HL-60 (cell line): ENCODE measurements around the gene PRR5.

Experiments used
- GABPA ChIP-seq: IDR thresholded peaks from 2 replicates; pipeline ENCODE4 v1.6.1; 2012; ENCODE audit warnings: low read depth
- POLR2AphosphoS5 ChIP-seq: IDR thresholded peaks from 2 replicates; pipeline ENCODE4 v1.6.1; 2012; ENCODE audit warnings: low read depth
- TF ChIP-seq, protein P1 (sequence below): IDR thresholded peaks from one replicate; pipeline ENCODE4 v1.5.1; 2011; ENCODE audit warnings: low read length, control low read depth, inconsistent platforms; ENCODE audit not compliant: insufficient read depth
- TF ChIP-seq, protein P2 (sequence below): IDR thresholded peaks from 2 replicates; pipeline ENCODE4 v1.6.1; 2012; ENCODE audit warnings: low read depth; ENCODE audit not compliant: insufficient replicate concordance

DNA sequence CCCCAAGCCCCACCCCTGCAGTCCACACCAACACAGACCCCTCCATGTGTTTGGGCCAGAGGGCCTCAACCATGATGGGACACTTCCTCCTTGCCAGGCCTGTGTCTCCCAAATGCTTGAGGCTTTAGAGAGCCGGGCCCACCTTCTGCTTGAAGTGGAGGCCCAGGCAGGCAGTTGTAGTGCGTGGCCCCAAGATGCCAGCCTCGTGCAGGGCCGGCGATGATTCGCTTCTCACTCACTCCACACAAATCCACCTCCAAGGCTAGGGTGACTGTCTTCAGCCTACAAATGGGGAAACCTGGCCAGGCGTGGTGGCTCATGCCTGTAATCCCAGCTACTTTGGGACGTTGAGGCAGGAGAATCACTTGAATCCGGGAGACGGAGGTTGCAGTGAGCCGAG is 5.7 kb downstream of the PRR5 start:
- TF ChIP-seq, protein P1, sequence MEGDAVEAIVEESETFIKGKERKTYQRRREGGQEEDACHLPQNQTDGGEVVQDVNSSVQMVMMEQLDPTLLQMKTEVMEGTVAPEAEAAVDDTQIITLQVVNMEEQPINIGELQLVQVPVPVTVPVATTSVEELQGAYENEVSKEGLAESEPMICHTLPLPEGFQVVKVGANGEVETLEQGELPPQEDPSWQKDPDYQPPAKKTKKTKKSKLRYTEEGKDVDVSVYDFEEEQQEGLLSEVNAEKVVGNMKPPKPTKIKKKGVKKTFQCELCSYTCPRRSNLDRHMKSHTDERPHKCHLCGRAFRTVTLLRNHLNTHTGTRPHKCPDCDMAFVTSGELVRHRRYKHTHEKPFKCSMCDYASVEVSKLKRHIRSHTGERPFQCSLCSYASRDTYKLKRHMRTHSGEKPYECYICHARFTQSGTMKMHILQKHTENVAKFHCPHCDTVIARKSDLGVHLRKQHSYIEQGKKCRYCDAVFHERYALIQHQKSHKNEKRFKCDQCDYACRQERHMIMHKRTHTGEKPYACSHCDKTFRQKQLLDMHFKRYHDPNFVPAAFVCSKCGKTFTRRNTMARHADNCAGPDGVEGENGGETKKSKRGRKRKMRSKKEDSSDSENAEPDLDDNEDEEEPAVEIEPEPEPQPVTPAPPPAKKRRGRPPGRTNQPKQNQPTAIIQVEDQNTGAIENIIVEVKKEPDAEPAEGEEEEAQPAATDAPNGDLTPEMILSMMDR = no peak
- TF ChIP-seq POLR2AphosphoS5 (no peak), GABPA (no peak)
- TF ChIP-seq, protein P2, sequence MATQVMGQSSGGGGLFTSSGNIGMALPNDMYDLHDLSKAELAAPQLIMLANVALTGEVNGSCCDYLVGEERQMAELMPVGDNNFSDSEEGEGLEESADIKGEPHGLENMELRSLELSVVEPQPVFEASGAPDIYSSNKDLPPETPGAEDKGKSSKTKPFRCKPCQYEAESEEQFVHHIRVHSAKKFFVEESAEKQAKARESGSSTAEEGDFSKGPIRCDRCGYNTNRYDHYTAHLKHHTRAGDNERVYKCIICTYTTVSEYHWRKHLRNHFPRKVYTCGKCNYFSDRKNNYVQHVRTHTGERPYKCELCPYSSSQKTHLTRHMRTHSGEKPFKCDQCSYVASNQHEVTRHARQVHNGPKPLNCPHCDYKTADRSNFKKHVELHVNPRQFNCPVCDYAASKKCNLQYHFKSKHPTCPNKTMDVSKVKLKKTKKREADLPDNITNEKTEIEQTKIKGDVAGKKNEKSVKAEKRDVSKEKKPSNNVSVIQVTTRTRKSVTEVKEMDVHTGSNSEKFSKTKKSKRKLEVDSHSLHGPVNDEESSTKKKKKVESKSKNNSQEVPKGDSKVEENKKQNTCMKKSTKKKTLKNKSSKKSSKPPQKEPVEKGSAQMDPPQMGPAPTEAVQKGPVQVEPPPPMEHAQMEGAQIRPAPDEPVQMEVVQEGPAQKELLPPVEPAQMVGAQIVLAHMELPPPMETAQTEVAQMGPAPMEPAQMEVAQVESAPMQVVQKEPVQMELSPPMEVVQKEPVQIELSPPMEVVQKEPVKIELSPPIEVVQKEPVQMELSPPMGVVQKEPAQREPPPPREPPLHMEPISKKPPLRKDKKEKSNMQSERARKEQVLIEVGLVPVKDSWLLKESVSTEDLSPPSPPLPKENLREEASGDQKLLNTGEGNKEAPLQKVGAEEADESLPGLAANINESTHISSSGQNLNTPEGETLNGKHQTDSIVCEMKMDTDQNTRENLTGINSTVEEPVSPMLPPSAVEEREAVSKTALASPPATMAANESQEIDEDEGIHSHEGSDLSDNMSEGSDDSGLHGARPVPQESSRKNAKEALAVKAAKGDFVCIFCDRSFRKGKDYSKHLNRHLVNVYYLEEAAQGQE = no peak
